HEK293 (cell line): ENCODE measurements around the gene MPDU1.

ENCODE experiments used
- CTCF ChIA-PET: fragments of 350-600 bp; formaldehyde crosslinking; extraction: SDS; loops from one replicate; lab custom pipeline; 2021; ENCODE audit warnings: antibody characterized with exemption; lab: Yijun Ruan, JAX
- POLR2A ChIA-PET: fragments of 300-600 bp; formaldehyde crosslinking; extraction: SDS; loops from one replicate; lab custom pipeline; 2020; ENCODE audit warnings: antibody characterized with exemption, inconsistent platforms; lab: Yijun Ruan, JAX
- H3K27ac ChIP-seq: fragments of 200-500 bp; sonication (Bioruptor generic); 2 replicates; pipeline ENCODE4 v1.5.1; 2014; ENCODE audit warnings: low read depth, low read length, control low read depth, inconsistent platforms; ENCODE audit errors: extremely low read depth
- H3K36me3 ChIP-seq, 2 experiments: fragments of 200-500 bp in 1 of 2; sonication (Bioruptor generic) in 1 of 2; 1 replicate in 1 of 2; 2 replicates in 1 of 2; pipeline ENCODE4 v1.5.1; 2014 to 2017; ENCODE audit warnings: inconsistent platforms in 2 of 2, low read length in 2 of 2; ENCODE audit not compliant: control insufficient read depth in 2 of 2, insufficient read depth in 1 of 2
- H3K4me1 ChIP-seq: fragments of 200-500 bp; sonication (Bioruptor generic); 2 replicates; pipeline ENCODE4 v1.5.1; 2014; ENCODE audit warnings: mild to moderate bottlenecking, low read length, inconsistent platforms; ENCODE audit not compliant: control insufficient read depth, insufficient read depth
- H3K4me3 ChIP-seq: 2 replicates; pipeline ENCODE4 v1.5.1; 2011; ENCODE audit warnings: low read depth, mild to moderate bottlenecking, control low read depth, low read length, moderate library complexity
- H3K9me3 ChIP-seq: fragments of 200-500 bp; sonication (Bioruptor generic); 2 replicates; pipeline ENCODE4 v1.5.1; 2014; ENCODE audit warnings: low read depth, low read length, inconsistent platforms; ENCODE audit not compliant: control insufficient read depth, insufficient read depth
- PRDM1 ChIP-seq: fragments of 450-650 bp; formaldehyde crosslinking; IDR thresholded peaks from 2 replicates; pipeline ENCODE4; 2016; ENCODE audit warnings: missing biosample characterization, missing genetic modification characterization
- SCRT2 ChIP-seq: fragments of 450-650 bp; formaldehyde crosslinking; IDR thresholded peaks from 2 replicates; pipeline ENCODE4 v1.5.1; 2016; ENCODE audit warnings: missing biosample characterization, missing genetic modification characterization
- SP3 ChIP-seq: fragments of 450-650 bp; formaldehyde crosslinking; IDR thresholded peaks from 2 replicates; pipeline ENCODE4 v1.5.1; 2016; ENCODE audit warnings: missing biosample characterization, missing genetic modification characterization
- ZBTB20 ChIP-seq: fragments of 450-650 bp; formaldehyde crosslinking; IDR thresholded peaks from 2 replicates; pipeline ENCODE4 v1.5.1; 2016; ENCODE audit warnings: missing biosample characterization, missing genetic modification characterization
- ZIC2 ChIP-seq: fragments of 450-650 bp; formaldehyde crosslinking; IDR thresholded peaks from 2 replicates; pipeline ENCODE4 v1.5.1; 2016; ENCODE audit warnings: missing biosample characterization, missing genetic modification characterization
- ZNF112 ChIP-seq: fragments of 450-650 bp; formaldehyde crosslinking; IDR thresholded peaks from 2 replicates; pipeline ENCODE4 v1.5.0; 2017; ENCODE audit warnings: missing biosample characterization, missing genetic modification characterization
- ZNF121 ChIP-seq: fragments of 450-650 bp; formaldehyde crosslinking; IDR thresholded peaks from 2 replicates; pipeline ENCODE4 v1.5.1; 2016; ENCODE audit warnings: missing biosample characterization, missing genetic modification characterization
- ZNF169 ChIP-seq: fragments of 450-650 bp; formaldehyde crosslinking; IDR thresholded peaks from 2 replicates; pipeline ENCODE4 v1.5.1; 2016; ENCODE audit warnings: missing biosample characterization, missing genetic modification characterization
- ZNF366 ChIP-seq: fragments of 450-650 bp; formaldehyde crosslinking; conservative IDR thresholded peaks from 2 replicates; pipeline ENCODE4 v1.5.1; 2016; ENCODE audit warnings: missing biosample characterization, missing genetic modification characterization
- ZNF600 ChIP-seq: fragments of 450-650 bp; formaldehyde crosslinking; IDR thresholded peaks from 2 replicates; pipeline ENCODE4 v1.5.1; 2016; ENCODE audit warnings: missing biosample characterization, missing genetic modification characterization
- ZNF626 ChIP-seq: fragments of 450-650 bp; sonication (Bioruptor Pico); formaldehyde crosslinking; IDR thresholded peaks from 2 replicates; pipeline ENCODE4 v1.5.1; 2018; ENCODE audit warnings: missing biosample characterization, missing genetic modification characterization, inconsistent platforms
- TF ChIP-seq, protein P1 (sequence below): fragments of 450-650 bp; formaldehyde crosslinking; IDR thresholded peaks from 2 replicates; pipeline ENCODE4 v1.5.1; 2017; ENCODE audit warnings: missing biosample characterization, missing genetic modification characterization
- TF ChIP-seq, protein P2 (sequence below): fragments of 450-650 bp; formaldehyde crosslinking; IDR thresholded peaks from 2 replicates; pipeline ENCODE4 v1.5.1; 2016; ENCODE audit warnings: missing biosample characterization, missing genetic modification characterization
- TF ChIP-seq, protein P3 (sequence below): fragments of 450-650 bp; formaldehyde crosslinking; IDR thresholded peaks from 2 replicates; pipeline ENCODE4 v1.5.1; 2016; ENCODE audit warnings: missing biosample characterization, missing genetic modification characterization, low read depth
- TF ChIP-seq, protein P4 (sequence below): fragments of 450-650 bp; formaldehyde crosslinking; IDR thresholded peaks from 2 replicates; pipeline ENCODE4 v1.5.1; 2016; ENCODE audit warnings: missing biosample characterization, missing genetic modification characterization, borderline replicate concordance

MPDU1 gene

DNA sequence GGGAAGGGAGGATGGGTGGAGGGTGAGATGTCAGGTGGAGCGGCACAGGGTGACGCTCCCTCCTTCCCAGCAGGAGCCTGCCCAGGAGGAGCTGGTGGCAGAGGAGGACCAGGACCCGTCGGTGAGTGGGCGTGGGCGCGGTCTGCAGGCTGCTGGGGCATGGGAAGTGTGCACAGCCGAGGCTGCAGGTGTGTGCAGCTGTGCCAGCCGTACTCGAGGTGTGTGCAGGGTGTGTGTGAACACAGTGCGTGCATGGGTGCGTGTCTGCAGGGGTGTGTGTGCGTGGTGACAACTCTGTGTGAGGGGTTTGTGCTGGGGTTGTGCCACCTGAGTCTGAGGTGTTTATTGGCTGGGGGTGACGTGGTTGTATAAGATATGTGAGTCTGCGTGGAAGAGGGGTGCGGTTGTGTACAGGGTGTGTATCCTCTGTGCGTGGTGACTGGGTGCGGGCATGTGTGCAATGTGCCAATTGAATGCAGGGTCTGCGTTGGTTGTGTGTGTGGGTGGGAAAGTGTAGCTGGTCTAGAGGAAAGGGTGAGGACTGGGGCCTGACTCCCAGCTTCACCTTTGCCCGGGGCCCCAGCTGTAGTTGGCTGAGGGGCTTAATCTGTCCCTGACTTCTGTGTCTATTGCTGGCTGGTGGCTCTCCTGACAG lies 34.1 kb upstream of the MPDU1 start (continued):
- TF ChIP-seq ZNF600 (tag by site-specific recombination) (peak; percentile 80), ZIC2 (tag by site-specific recombination) (peak; percentile 47), ZNF121 (tag by site-specific recombination) (no peak), ZNF366 (tag by site-specific recombination) (0 out of 2 replicates have a peak, but pooled peaks have one; percentile 20), ZBTB20 (tag by site-specific recombination) (peak; percentile 61)
- TF ChIP-seq, protein P1, sequence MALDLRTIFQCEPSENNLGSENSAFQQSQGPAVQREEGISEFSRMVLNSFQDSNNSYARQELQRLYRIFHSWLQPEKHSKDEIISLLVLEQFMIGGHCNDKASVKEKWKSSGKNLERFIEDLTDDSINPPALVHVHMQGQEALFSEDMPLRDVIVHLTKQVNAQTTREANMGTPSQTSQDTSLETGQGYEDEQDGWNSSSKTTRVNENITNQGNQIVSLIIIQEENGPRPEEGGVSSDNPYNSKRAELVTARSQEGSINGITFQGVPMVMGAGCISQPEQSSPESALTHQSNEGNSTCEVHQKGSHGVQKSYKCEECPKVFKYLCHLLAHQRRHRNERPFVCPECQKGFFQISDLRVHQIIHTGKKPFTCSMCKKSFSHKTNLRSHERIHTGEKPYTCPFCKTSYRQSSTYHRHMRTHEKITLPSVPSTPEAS (tag by site-specific recombination): peak; percentile 74
- TF ChIP-seq, protein P2, sequence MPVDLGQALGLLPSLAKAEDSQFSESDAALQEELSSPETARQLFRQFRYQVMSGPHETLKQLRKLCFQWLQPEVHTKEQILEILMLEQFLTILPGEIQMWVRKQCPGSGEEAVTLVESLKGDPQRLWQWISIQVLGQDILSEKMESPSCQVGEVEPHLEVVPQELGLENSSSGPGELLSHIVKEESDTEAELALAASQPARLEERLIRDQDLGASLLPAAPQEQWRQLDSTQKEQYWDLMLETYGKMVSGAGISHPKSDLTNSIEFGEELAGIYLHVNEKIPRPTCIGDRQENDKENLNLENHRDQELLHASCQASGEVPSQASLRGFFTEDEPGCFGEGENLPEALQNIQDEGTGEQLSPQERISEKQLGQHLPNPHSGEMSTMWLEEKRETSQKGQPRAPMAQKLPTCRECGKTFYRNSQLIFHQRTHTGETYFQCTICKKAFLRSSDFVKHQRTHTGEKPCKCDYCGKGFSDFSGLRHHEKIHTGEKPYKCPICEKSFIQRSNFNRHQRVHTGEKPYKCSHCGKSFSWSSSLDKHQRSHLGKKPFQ (tag by site-specific recombination): peak; percentile 61

DNA sequence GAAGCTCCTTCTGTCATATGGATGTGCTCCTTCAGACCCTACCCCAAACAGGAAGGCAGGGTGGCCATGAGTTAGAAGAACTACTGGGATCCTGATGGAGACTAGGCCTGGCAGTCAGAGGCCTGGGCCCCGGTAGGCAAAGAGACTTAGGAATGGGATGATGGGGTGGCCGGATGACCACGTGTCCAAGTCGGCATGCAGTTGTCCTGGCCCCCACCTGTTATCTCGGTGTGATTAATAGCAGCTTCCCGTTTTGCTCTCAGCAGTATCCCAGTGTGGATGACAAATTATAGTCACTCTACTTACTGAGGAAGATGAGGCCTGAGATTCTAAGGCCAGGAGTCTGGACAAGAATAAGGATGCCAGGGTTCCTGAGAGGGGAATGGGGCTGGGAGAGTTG lies 33.3 kb upstream of the MPDU1 start:
- Histone ChIP-seq H3K4me3 (no peak overlapping the region), H3K27ac (no peak overlapping the region), H3K36me3 (no peaks in the 10 kb centered on the region), H3K4me1 (peaks cover 3% of the 10 kb centered on the region; the same call in 1 of the 2 replicates), H3K9me3 (no peaks in the 10 kb centered on the region)
- ChIA-PET POLR2A (interaction anchor here (1.1 kb wide), 1 partner anchor 10 kb away, joined by 6 read pairs; no protein-coding TSS in a partner anchor), CTCF (interaction anchor here (0.6 to 6.2 kb wide), 3 partner anchors 10 to 66 kb away, joined by 3 to 60 read pairs (median 3); partner anchors contain the start of genes POLR2A and SENP3)
- TF ChIP-seq, protein P3, sequence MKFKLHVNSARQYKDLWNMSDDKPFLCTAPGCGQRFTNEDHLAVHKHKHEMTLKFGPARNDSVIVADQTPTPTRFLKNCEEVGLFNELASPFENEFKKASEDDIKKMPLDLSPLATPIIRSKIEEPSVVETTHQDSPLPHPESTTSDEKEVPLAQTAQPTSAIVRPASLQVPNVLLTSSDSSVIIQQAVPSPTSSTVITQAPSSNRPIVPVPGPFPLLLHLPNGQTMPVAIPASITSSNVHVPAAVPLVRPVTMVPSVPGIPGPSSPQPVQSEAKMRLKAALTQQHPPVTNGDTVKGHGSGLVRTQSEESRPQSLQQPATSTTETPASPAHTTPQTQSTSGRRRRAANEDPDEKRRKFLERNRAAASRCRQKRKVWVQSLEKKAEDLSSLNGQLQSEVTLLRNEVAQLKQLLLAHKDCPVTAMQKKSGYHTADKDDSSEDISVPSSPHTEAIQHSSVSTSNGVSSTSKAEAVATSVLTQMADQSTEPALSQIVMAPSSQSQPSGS: no peak
- peak; percentile 75 for TF ChIP-seq SCRT2 (tag by site-specific recombination)
- TF ChIP-seq PRDM1 (tag by site-specific recombination): no peak

DNA sequence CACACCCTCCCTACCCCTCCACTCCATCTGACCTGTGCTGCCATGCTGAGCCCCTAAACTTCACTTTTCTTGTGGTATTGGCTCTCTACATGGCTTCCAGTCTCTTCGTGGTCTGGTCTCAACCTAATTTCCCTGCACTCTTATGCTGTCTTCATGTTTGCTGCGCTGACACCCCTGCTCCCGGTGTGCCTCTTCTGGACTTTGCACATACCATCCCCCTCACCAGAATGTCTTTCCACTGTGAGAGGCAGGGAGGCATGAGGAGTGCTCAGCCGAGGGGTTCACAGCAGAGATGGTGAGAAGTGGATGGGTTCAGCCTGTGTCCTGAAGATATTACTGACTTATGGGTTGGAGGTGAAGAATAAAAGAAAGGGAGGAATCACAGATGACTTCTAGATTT lies 32.3 kb upstream of the MPDU1 start:
- POLR2A ChIA-PET: interaction anchor here (0.6 kb wide), 2 partner anchors 147 to 152 kb away, joined by 3 to 6 read pairs; partner anchors contain the start of gene TMEM256

More for the DNA sequence above, 32.3 kb upstream of the MPDU1 start:
- Histone ChIP-seq H3K36me3 (no peaks in the 10 kb centered on the region), H3K4me1 (peaks cover 3% of the 10 kb centered on the region; the same call in 1 of the 2 replicates), H3K4me3 (no peak overlapping the region), H3K9me3 (no peaks in the 10 kb centered on the region), H3K27ac (no peak overlapping the region)
- CTCF ChIA-PET: interaction anchor here (0.8 to 3.5 kb wide), 3 partner anchors 9 to 59 kb away, joined by 3 to 18 read pairs (median 10); no protein-coding TSS in a partner anchor
- TF ChIP-seq ZNF626 (tag by site-specific recombination) (no peak), ZBTB20 (tag by site-specific recombination) (no peak), ZNF169 (tag by site-specific recombination) (no peak), SP3 (no peak), ZNF112 (tag by site-specific recombination) (no peak)
- TF ChIP-seq, protein P4, sequence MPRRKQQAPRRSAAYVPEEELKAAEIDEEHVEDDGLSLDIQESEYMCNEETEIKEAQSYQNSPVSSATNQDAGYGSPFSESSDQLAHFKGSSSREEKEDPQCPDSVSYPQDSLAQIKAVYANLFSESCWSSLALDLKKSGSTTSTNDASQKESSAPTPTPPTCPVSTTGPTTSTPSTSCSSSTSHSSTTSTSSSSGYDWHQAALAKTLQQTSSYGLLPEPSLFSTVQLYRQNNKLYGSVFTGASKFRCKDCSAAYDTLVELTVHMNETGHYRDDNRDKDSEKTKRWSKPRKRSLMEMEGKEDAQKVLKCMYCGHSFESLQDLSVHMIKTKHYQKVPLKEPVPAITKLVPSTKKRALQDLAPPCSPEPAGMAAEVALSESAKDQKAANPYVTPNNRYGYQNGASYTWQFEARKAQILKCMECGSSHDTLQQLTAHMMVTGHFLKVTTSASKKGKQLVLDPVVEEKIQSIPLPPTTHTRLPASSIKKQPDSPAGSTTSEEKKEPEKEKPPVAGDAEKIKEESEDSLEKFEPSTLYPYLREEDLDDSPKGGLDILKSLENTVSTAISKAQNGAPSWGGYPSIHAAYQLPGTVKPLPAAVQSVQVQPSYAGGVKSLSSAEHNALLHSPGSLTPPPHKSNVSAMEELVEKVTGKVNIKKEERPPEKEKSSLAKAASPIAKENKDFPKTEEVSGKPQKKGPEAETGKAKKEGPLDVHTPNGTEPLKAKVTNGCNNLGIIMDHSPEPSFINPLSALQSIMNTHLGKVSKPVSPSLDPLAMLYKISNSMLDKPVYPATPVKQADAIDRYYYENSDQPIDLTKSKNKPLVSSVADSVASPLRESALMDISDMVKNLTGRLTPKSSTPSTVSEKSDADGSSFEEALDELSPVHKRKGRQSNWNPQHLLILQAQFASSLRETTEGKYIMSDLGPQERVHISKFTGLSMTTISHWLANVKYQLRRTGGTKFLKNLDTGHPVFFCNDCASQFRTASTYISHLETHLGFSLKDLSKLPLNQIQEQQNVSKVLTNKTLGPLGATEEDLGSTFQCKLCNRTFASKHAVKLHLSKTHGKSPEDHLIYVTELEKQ (tag by site-specific recombination): no peak
